A549 (cell line): ENCODE results near the gene APOC1. TPM values are rescaled to one million over a fixed set of nuclear protein-coding genes. Genes with fewer than 3 reads are reported as not detected.

Experiments used
- ATAC-seq, 2 experiments: fragments of 200-7000 bp in 1 of 2; fragments of >200 bp in 1 of 2; cut with Nextera tagmentation in 1 of 2; cut with Tn5 transposase in 1 of 2; 3 replicates each; pipeline versions ENCODE4 v1.8.0 to v1.9.1; 2018 to 2020; ENCODE audit warnings: mild to moderate bottlenecking in 1 of 2, moderate library complexity in 1 of 2
- CTCF ChIA-PET: fragments of 300-600 bp; sonication (Branson Sonifier 250); formaldehyde crosslinking; extraction: SDS; loops from one replicate; lab custom pipeline; 2021; ENCODE audit warnings: antibody characterized with exemption, inconsistent platforms; lab: Yijun Ruan, JAX
- POLR2A ChIA-PET: fragments of 350-600 bp; formaldehyde crosslinking; extraction: SDS; loops from one replicate; lab custom pipeline; 2021; ENCODE audit warnings: antibody characterized with exemption, inconsistent platforms; lab: Yijun Ruan, JAX
- DNase-seq, 2 experiments: peaks; one replicate each; pipeline versions ENCODE4 v3.0.0 to v3.0.0-alpha.2; 2011 to 2016; ENCODE audit warnings: low read depth in 1 of 2, low spot score in 1 of 2
- FAIRE-seq: peaks from 2 replicates; lab custom pipeline; 2011; peaks lifted over from hg19 to GRCh38; lab: Jason Lieb, UNC
- H3K27ac ChIP-seq, 2 experiments: fragments of >200 bp; sonication (Bioruptor Twin); formaldehyde crosslinking; 3 replicates each; pipeline ENCODE4 v1.5.1; 2016 to 2017
- H3K4me1 ChIP-seq: fragments of >200 bp; sonication (Bioruptor Twin); formaldehyde crosslinking; 3 replicates; pipeline ENCODE4 v1.6.1; 2016
- H3K4me2 ChIP-seq: fragments of >200 bp; sonication (Bioruptor Twin); formaldehyde crosslinking; 3 replicates; pipeline ENCODE4 v1.6.1; 2016
- H3K4me3 ChIP-seq: fragments of >200 bp; sonication (Bioruptor Twin); formaldehyde crosslinking; 3 replicates; pipeline ENCODE4 v1.5.1; 2016
- H3K9me3 ChIP-seq: fragments of >200 bp; sonication (Bioruptor Twin); formaldehyde crosslinking; 3 replicates; pipeline ENCODE4 v1.6.1; 2016
- CHD2 ChIP-seq: fragments of 150-350 bp; IDR thresholded peaks from 2 replicates; pipeline ENCODE4 v1.6.1; 2014; ENCODE audit warnings: low read length; ENCODE audit not compliant: partially characterized antibody
- CHD4 ChIP-seq: fragments of 200-600 bp; sonication (generic); IDR thresholded peaks from 2 replicates; pipeline ENCODE4 v1.6.1; 2016; ENCODE audit warnings: antibody characterized with exemption, mild to moderate bottlenecking, borderline replicate concordance
- EP300 ChIP-seq, 2 experiments: fragments of >200 bp; sonication (Bioruptor Twin); formaldehyde crosslinking; IDR thresholded peaks; 2 replicates in 1 of 2; 3 replicates in 1 of 2; pipeline ENCODE4 v1.6.1; 2016 to 2017
- FOSB ChIP-seq: fragments of 250-450 bp; sonication (Bioruptor Pico); IDR thresholded peaks from 2 replicates; pipeline ENCODE4 v1.5.0; 2020; ENCODE audit warnings: mild to moderate bottlenecking, moderate library complexity
- FOXS1 ChIP-seq: fragments of 250-450 bp; sonication (Bioruptor Pico); IDR thresholded peaks from 2 replicates; pipeline ENCODE4 v1.5.0; 2020; ENCODE audit warnings: mild to moderate bottlenecking, moderate library complexity
- HDAC2 ChIP-seq: fragments of 200-600 bp; sonication (generic); IDR thresholded peaks from 2 replicates; pipeline ENCODE4 v1.6.1; 2016
- HES2 ChIP-seq: fragments of >200 bp; sonication (Bioruptor Twin); formaldehyde crosslinking; IDR thresholded peaks from 2 replicates; pipeline ENCODE4 v1.6.1; 2016
- JUN ChIP-seq, 2 experiments: fragments of >200 bp; sonication (Bioruptor Twin); formaldehyde crosslinking; IDR thresholded peaks; 2 replicates in 1 of 2; 3 replicates in 1 of 2; pipeline ENCODE4 v1.6.1; 2016 to 2017
- KDM1A ChIP-seq: fragments of 200-600 bp; sonication (generic); IDR thresholded peaks from 2 replicates; pipeline ENCODE4 v1.6.1; 2016; ENCODE audit warnings: low read depth, mild to moderate bottlenecking
- MAFK ChIP-seq: fragments of 450-650 bp; IDR thresholded peaks from 2 replicates; pipeline ENCODE4 v1.6.1; 2014; ENCODE audit not compliant: partially characterized antibody
- MAZ ChIP-seq: fragments of 150-350 bp; IDR thresholded peaks from 2 replicates; pipeline ENCODE4 v1.6.1; 2014; ENCODE audit warnings: antibody characterized with exemption, low read depth, low read length, borderline replicate concordance
- NFE2L2 ChIP-seq: fragments of 150-350 bp; conservative IDR thresholded peaks from 2 replicates; pipeline ENCODE4 v1.6.1; 2014; ENCODE audit warnings: low read length
- NPAS2 ChIP-seq: fragments of 250-450 bp; sonication (Bioruptor Pico); IDR thresholded peaks from 2 replicates; pipeline ENCODE4 v1.8.0; 2022; ENCODE audit warnings: mild to moderate bottlenecking, moderate library complexity, borderline replicate concordance
- PHF8 ChIP-seq: fragments of 200-600 bp; sonication (generic); IDR thresholded peaks from 2 replicates; pipeline ENCODE4 v1.6.1; 2016; ENCODE audit warnings: low read depth, mild to moderate bottlenecking, antibody characterized with exemption, moderate library complexity, borderline replicate concordance
- RARB ChIP-seq: fragments of 250-450 bp; sonication (Bioruptor Pico); IDR thresholded peaks from 2 replicates; pipeline ENCODE4 v1.8.0; 2021; ENCODE audit warnings: mild to moderate bottlenecking, moderate library complexity
- REST ChIP-seq: fragments of 200-600 bp; sonication (generic); IDR thresholded peaks from 2 replicates; pipeline ENCODE4 v1.6.1; 2016; ENCODE audit warnings: antibody characterized with exemption, mild to moderate bottlenecking, moderate library complexity
- USF2 ChIP-seq: fragments of 450-650 bp; IDR thresholded peaks from 2 replicates; pipeline ENCODE4 v1.6.1; 2014; ENCODE audit warnings: antibody characterized with exemption
- ZNF302 ChIP-seq: fragments of 250-450 bp; sonication (Bioruptor Pico); IDR thresholded peaks from 2 replicates; pipeline ENCODE4 v1.9.0; 2021; ENCODE audit warnings: inconsistent platforms, mild to moderate bottlenecking, moderate library complexity
- ZSCAN20 ChIP-seq: fragments of 250-450 bp; sonication (Bioruptor Pico); IDR thresholded peaks from 2 replicates; pipeline ENCODE4 v1.8.0; 2022; ENCODE audit warnings: mild to moderate bottlenecking, moderate library complexity
- WGBS: methylation state at CpG from one replicate; pipeline ENCODE4 v1.1.6; 2017; ENCODE audit errors: missing lambda C conversion rate; 5-methylcytosine and 5-hydroxymethylcytosine counted together
- polyA plus RNA-seq, 4 experiments: library from polyadenylated mRNA; depleted of rRNA in 3 of 4; stranded (reverse); fragments of >200 nt; fragmentation: RNase III in 1 of 4; extraction: RNeasy Plus Mini Kit Qiagen cat#74134 plus additional on column Dnase treatment in 1 of 4; gene quantifications; 2 replicates in 3 of 4; 3 replicates in 1 of 4; pipeline ENCODE4 v1.2.3, GENCODE V29; 2011 to 2017

APOC1 gene
- polyA plus RNA-seq, 2 of the 4 experiments (the other 2 are of a cell fraction) = 88.7 to 196 TPM

- DNase-seq = no peak
- CTCF ChIA-PET = interaction anchor here (0.8 to 5.2 kb wide), 8 partner anchors 8 to 140 kb away, joined by 3 to 33 read pairs (median 3); partner anchors contain the start of gene CLASRP
- POLR2A ChIA-PET = no interaction called here
Observed at GRCh38 chr19:44959691-44960090, 45.3 kb downstream of the APOC1 start.

GRCh38 chr19:44960906-44961728 is 46.7 kb downstream of the APOC1 start:
- H3K4me2 ChIP-seq = no peak overlapping the region
- peaks cover 14% of the 10 kb centered on the region for H3K4me1 ChIP-seq
- H3K27ac ChIP-seq = no peak overlapping the region
- H3K4me3 ChIP-seq = no peak overlapping the region
- no peaks in the 10 kb centered on the region for H3K9me3 ChIP-seq
- ChIA-PET POLR2A (no interaction called here), CTCF (interaction anchor here (0.7 to 5.2 kb wide), 6 partner anchors 8 to 141 kb away, joined by 3 to 33 read pairs (median 3); partner anchors contain the start of gene CLASRP)
- FAIRE-seq (no peak), ATAC-seq (no peak), DNase-seq (no peak)
- 93% methylated on average over 8 of the region's 8 CpGs for WGBS
- TF ChIP-seq CHD4 (no peak), ZNF302 (no peak), MAZ (no peak), ZSCAN20 (no peak), REST (no peak)

More at GRCh38 chr19:44959691-44960090, 45.3 kb downstream of the APOC1 start:
- Histone ChIP-seq H3K4me2 (no peak overlapping the region), H3K4me1 (peaks cover 16% of the 10 kb centered on the region)
- ATAC-seq = no peak
- no peak for TF ChIP-seq JUN (IDR thresholded peaks at IDR 0.05)
- TF ChIP-seq HDAC2 = no peak
- no peak for TF ChIP-seq FOSB (CRISPR knock-in tag)
- no peak for TF ChIP-seq CHD2
- TF ChIP-seq KDM1A = no peak
- no peak for TF ChIP-seq NPAS2 (CRISPR knock-in tag)
- TF ChIP-seq FOXS1 (CRISPR knock-in tag) = no peak
- no peak for TF ChIP-seq PHF8
- no peak for TF ChIP-seq RARB (CRISPR knock-in tag)
- TF ChIP-seq USF2 = no peak
- TF ChIP-seq NFE2L2 = no peak
- no peak for TF ChIP-seq EP300 (IDR thresholded peaks at IDR 0.05)
- no peak for TF ChIP-seq HES2
- no peak for TF ChIP-seq MAFK
- TF ChIP-seq, all 56 proteins: peak for 0
- Histone ChIP-seq H3K27ac (no peak overlapping the region), H3K4me3 (no peak overlapping the region), H3K9me3 (no peaks in the 10 kb centered on the region)
- FAIRE-seq = no peak
- WGBS = 95% methylated on average over 5 of the region's 5 CpGs
